Measurements from ENCODE around the gene GPR146.

DNA sequence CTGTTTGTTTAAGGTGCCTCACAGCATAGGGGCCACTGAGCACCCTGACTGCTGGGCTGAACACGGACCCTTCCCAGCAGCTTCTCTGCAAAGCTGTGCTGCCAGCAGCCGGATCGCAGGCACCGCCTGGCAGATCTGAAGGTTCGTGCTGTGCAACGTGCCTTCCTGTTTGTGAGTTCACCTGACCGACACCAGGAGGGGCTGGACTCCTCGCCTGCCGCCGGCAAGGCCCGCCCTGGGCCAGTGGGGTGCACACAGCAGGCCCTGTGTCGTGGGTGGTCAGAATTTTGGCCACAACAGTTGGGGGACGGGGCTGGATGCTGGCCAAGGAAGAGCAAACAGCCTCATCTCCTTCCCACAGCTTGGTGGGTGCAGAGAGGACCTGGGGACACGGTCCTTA is 48.8 kb upstream of the GPR146 start:
- TF ChIP-seq, protein P1, sequence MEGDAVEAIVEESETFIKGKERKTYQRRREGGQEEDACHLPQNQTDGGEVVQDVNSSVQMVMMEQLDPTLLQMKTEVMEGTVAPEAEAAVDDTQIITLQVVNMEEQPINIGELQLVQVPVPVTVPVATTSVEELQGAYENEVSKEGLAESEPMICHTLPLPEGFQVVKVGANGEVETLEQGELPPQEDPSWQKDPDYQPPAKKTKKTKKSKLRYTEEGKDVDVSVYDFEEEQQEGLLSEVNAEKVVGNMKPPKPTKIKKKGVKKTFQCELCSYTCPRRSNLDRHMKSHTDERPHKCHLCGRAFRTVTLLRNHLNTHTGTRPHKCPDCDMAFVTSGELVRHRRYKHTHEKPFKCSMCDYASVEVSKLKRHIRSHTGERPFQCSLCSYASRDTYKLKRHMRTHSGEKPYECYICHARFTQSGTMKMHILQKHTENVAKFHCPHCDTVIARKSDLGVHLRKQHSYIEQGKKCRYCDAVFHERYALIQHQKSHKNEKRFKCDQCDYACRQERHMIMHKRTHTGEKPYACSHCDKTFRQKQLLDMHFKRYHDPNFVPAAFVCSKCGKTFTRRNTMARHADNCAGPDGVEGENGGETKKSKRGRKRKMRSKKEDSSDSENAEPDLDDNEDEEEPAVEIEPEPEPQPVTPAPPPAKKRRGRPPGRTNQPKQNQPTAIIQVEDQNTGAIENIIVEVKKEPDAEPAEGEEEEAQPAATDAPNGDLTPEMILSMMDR (IDR thresholded peaks at IDR 0.05) = no peak
- no peak for TF ChIP-seq EZH2 (IDR thresholded peaks at IDR 0.05)

Data from neural progenitor cell (in vitro differentiated cells).